ENCODE measurements around the gene GLOD5. TPM values are rescaled to one million over a fixed set of nuclear protein-coding genes. Genes with fewer than 3 reads are reported as not detected.

GLOD5 gene
- total RNA-seq, 1 experiment from 2014 or later: not detected

DNA sequence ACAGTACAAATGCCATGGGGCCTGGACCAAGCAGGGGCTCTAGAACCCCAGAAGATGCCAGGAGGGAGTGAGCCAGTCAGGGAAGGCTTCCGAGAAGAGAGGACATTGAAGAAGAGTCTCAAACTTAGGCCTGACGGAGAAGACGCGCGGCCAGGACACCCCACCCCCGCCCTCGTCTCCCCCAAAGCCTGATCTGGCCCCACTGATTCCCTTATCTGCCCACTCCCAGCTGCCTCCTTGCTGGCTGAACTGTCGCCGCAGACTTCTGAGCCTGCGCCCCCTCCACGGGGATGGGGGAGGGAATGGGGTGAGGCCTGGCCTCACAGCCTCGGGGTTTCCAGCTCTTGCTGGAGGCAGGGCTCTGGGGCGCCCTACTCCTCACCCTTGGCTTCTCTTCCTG is 21.2 kb downstream of the GLOD5 start:
- Histone ChIP-seq H3K27me3 (ENCODE audit: control insufficient read depth, insufficient read depth, low read length) (no peaks in the 10 kb centered on the region), H3K9me3 (ENCODE audit: control insufficient read depth, insufficient read depth, low read depth, low read length) (no peaks in the 10 kb centered on the region), H3K4me3 (ENCODE audit: low read depth in 2 of 2, low read length in 2 of 2) (no peak overlapping the region), H3K36me3 (ENCODE audit: control insufficient read depth, insufficient read depth, low read length) (no peaks in the 10 kb centered on the region), H3K27ac (ENCODE audit: low read length) (no peak overlapping the region), H3K4me1 (ENCODE audit: control insufficient read depth, insufficient read depth, low read length) (no peaks in the 10 kb centered on the region)
- intact Hi-C loops (cut with micrococcal nuclease; ENCODE audit: unreplicated experiment): no loop called here
- in situ Hi-C loops (cut with HindIII; ENCODE audit: low pct_unique_long_range_greater_than_20kb, low sequenced_read_pairs): no loop called here
- no TSS peak for BruUV-seq (replicated peaks)
- DNase-seq (ENCODE audit: low read depth, low spot score) (no peak), ATAC-seq (no peak)
- ChIA-PET POLR2A (no interaction called here), CTCF (no interaction called here)
- no peak for TF ChIP-seq TCF7L2 (IDR thresholded peaks at IDR 0.05; ENCODE audit: low read depth, low read length)
- no peak for TF ChIP-seq POLR2AphosphoS5 (IDR thresholded peaks at IDR 0.05; ENCODE audit: low read depth, low read length)
- no peak for TF ChIP-seq SIN3A (IDR thresholded peaks at IDR 0.05; ENCODE audit: borderline replicate concordance, insufficient read depth, low read depth, low read length)
- TF ChIP-seq, protein P1, sequence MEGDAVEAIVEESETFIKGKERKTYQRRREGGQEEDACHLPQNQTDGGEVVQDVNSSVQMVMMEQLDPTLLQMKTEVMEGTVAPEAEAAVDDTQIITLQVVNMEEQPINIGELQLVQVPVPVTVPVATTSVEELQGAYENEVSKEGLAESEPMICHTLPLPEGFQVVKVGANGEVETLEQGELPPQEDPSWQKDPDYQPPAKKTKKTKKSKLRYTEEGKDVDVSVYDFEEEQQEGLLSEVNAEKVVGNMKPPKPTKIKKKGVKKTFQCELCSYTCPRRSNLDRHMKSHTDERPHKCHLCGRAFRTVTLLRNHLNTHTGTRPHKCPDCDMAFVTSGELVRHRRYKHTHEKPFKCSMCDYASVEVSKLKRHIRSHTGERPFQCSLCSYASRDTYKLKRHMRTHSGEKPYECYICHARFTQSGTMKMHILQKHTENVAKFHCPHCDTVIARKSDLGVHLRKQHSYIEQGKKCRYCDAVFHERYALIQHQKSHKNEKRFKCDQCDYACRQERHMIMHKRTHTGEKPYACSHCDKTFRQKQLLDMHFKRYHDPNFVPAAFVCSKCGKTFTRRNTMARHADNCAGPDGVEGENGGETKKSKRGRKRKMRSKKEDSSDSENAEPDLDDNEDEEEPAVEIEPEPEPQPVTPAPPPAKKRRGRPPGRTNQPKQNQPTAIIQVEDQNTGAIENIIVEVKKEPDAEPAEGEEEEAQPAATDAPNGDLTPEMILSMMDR (IDR thresholded peaks at IDR 0.05): no peak
- TF ChIP-seq, protein P2, sequence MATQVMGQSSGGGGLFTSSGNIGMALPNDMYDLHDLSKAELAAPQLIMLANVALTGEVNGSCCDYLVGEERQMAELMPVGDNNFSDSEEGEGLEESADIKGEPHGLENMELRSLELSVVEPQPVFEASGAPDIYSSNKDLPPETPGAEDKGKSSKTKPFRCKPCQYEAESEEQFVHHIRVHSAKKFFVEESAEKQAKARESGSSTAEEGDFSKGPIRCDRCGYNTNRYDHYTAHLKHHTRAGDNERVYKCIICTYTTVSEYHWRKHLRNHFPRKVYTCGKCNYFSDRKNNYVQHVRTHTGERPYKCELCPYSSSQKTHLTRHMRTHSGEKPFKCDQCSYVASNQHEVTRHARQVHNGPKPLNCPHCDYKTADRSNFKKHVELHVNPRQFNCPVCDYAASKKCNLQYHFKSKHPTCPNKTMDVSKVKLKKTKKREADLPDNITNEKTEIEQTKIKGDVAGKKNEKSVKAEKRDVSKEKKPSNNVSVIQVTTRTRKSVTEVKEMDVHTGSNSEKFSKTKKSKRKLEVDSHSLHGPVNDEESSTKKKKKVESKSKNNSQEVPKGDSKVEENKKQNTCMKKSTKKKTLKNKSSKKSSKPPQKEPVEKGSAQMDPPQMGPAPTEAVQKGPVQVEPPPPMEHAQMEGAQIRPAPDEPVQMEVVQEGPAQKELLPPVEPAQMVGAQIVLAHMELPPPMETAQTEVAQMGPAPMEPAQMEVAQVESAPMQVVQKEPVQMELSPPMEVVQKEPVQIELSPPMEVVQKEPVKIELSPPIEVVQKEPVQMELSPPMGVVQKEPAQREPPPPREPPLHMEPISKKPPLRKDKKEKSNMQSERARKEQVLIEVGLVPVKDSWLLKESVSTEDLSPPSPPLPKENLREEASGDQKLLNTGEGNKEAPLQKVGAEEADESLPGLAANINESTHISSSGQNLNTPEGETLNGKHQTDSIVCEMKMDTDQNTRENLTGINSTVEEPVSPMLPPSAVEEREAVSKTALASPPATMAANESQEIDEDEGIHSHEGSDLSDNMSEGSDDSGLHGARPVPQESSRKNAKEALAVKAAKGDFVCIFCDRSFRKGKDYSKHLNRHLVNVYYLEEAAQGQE (IDR thresholded peaks at IDR 0.05; ENCODE audit: insufficient read depth in 1 of 2, low read depth in 2 of 2, low read length in 1 of 2): no peak

DNA sequence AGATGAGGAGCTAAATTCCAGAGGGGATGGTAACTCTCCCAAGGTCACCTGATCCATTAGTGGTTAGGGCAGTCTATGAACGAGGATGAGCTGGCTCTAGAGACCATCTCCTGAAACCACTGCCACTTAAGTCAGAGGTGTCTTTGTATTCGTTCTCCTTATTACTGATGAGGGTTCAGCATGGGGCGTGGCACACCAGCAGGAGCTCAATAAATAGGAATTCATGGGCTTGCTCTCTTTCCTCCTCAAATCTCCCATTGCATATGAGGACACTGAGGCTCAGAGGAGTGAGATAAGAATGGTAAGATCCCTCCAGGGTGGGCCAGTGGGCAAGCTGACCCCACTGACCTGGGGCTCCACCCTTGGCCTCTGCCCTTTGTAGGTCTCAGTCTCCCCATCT is 23.2 kb downstream of the GLOD5 start:
- no TSS peak for BruUV-seq (replicated peaks)
- TF ChIP-seq, protein P1 (IDR thresholded peaks at IDR 0.05): no peak
- TF ChIP-seq POLR2AphosphoS5 (IDR thresholded peaks at IDR 0.05; ENCODE audit: low read depth, low read length) (no peak), SIN3A (IDR thresholded peaks at IDR 0.05; ENCODE audit: borderline replicate concordance, insufficient read depth, low read depth, low read length) (no peak), TCF7L2 (IDR thresholded peaks at IDR 0.05; ENCODE audit: low read depth, low read length) (no peak)
- TF ChIP-seq, protein P2 (IDR thresholded peaks at IDR 0.05; ENCODE audit: insufficient read depth in 1 of 2, low read depth in 2 of 2, low read length in 1 of 2): no peak

More for the DNA sequence above, 23.2 kb downstream of the GLOD5 start:
- Histone ChIP-seq H3K9me3 (ENCODE audit: control insufficient read depth, insufficient read depth, low read depth, low read length) (no peaks in the 10 kb centered on the region), H3K27ac (ENCODE audit: low read length) (no peak overlapping the region), H3K4me1 (ENCODE audit: control insufficient read depth, insufficient read depth, low read length) (no peaks in the 10 kb centered on the region), H3K4me3 (ENCODE audit: low read depth in 2 of 2, low read length in 2 of 2) (no peak overlapping the region), H3K36me3 (ENCODE audit: control insufficient read depth, insufficient read depth, low read length) (no peaks in the 10 kb centered on the region), H3K27me3 (ENCODE audit: control insufficient read depth, insufficient read depth, low read length) (no peaks in the 10 kb centered on the region)
- in situ Hi-C loops (cut with HindIII; ENCODE audit: low pct_unique_long_range_greater_than_20kb, low sequenced_read_pairs) (no loop called here), intact Hi-C loops (cut with micrococcal nuclease; ENCODE audit: unreplicated experiment) (no loop called here)
- POLR2A ChIA-PET: no interaction called here
- no peak for ATAC-seq
- CTCF ChIA-PET: no interaction called here
- no peak for DNase-seq (ENCODE audit: low read depth, low spot score)

Data from Panc1 (cell line).